ENCODE measurements around the gene GABBR1. TPM values are rescaled to one million over a fixed set of nuclear protein-coding genes. Genes with fewer than 3 reads are reported as not detected.

The GABBR1 gene
- total RNA-seq, 1 donor from 2014 or later = 71.7 TPM

DNA sequence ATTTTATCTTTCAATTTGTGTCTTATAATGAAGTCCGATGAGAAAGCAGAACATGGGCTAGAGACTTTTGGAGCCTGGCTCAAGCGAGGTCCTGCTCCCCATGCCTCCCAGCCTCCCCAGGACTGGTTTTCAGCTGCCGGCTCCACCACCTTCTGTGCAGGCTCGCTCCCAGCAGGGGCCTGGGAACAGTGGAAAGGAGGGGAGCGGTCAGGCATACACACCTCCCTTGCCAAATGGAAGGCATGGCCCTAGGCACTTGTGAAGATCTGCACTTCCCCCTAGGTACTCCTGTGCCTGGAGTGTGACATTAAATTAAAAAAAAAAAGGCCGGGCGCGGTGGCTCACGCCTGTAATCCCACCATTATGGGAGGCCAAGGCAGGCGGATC lies 19.2 kb upstream of the GABBR1 start:
- H3K27ac Mint-ChIP-seq = no peak overlapping the region
- no peaks in the 10 kb centered on the region for H3K9me3 Mint-ChIP-seq
- no peaks in the 10 kb centered on the region for H3K36me3 Mint-ChIP-seq
- H3K27me3 Mint-ChIP-seq = peaks cover 6% of the 10 kb centered on the region
- H3K4me1 Mint-ChIP-seq (ENCODE audit: unreplicated experiment) = peaks cover 14% of the 10 kb centered on the region
- TF ChIP-seq, protein P1, sequence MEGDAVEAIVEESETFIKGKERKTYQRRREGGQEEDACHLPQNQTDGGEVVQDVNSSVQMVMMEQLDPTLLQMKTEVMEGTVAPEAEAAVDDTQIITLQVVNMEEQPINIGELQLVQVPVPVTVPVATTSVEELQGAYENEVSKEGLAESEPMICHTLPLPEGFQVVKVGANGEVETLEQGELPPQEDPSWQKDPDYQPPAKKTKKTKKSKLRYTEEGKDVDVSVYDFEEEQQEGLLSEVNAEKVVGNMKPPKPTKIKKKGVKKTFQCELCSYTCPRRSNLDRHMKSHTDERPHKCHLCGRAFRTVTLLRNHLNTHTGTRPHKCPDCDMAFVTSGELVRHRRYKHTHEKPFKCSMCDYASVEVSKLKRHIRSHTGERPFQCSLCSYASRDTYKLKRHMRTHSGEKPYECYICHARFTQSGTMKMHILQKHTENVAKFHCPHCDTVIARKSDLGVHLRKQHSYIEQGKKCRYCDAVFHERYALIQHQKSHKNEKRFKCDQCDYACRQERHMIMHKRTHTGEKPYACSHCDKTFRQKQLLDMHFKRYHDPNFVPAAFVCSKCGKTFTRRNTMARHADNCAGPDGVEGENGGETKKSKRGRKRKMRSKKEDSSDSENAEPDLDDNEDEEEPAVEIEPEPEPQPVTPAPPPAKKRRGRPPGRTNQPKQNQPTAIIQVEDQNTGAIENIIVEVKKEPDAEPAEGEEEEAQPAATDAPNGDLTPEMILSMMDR (conservative IDR thresholded peaks at IDR 0.05) = no peak
- no peak for DNase-seq (ENCODE audit: extremely low spot score, unreplicated experiment)
- no peak overlapping the region for H3K4me3 Mint-ChIP-seq

DNA sequence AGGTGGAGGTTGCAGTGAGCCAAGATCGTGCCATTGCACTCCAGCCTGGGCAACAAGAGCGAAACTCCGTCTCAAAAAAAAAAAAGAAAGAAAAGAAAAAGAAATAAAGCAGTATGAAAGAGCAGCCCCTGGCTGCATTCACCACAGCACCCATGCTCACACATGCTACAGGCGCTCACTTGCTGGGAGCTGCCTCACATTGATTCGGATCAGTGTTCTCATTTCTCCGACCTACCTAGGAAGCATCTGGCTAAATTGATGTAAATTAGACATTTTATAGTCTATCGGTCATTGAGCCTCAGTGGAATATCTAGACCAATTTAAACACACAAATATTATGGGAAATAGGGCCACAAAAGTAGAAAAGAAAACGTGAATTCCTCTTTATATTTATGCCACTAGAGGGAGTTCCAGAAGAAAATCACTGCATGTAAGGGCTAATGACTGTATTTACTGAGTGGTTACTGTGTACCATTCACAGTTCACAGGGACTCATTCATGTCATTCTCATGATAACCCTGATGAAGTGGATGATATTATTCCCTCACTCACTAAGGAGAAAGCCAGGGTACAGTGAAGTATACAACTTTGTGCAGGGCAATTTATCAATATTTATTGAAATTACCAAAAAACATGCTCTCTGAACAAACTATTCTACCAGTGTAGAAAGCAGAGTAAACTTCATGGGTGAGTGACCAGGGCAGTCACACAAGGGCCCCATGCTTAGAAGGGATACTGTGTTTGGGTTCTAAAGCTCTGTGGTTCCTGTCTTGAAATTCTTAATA lies 18.6 kb upstream of the GABBR1 start:
- Mint-ChIP-seq H3K27me3 (peaks cover 6% of the 10 kb centered on the region), H3K4me1 (ENCODE audit: unreplicated experiment) (peaks cover 14% of the 10 kb centered on the region), H3K4me3 (no peak overlapping the region), H3K9me3 (no peaks in the 10 kb centered on the region), H3K27ac (no peak overlapping the region), H3K36me3 (no peaks in the 10 kb centered on the region)
- TF ChIP-seq, protein P1 (conservative IDR thresholded peaks at IDR 0.05) = peak; percentile 79
- no peak for DNase-seq (ENCODE audit: extremely low spot score, unreplicated experiment)

DNA sequence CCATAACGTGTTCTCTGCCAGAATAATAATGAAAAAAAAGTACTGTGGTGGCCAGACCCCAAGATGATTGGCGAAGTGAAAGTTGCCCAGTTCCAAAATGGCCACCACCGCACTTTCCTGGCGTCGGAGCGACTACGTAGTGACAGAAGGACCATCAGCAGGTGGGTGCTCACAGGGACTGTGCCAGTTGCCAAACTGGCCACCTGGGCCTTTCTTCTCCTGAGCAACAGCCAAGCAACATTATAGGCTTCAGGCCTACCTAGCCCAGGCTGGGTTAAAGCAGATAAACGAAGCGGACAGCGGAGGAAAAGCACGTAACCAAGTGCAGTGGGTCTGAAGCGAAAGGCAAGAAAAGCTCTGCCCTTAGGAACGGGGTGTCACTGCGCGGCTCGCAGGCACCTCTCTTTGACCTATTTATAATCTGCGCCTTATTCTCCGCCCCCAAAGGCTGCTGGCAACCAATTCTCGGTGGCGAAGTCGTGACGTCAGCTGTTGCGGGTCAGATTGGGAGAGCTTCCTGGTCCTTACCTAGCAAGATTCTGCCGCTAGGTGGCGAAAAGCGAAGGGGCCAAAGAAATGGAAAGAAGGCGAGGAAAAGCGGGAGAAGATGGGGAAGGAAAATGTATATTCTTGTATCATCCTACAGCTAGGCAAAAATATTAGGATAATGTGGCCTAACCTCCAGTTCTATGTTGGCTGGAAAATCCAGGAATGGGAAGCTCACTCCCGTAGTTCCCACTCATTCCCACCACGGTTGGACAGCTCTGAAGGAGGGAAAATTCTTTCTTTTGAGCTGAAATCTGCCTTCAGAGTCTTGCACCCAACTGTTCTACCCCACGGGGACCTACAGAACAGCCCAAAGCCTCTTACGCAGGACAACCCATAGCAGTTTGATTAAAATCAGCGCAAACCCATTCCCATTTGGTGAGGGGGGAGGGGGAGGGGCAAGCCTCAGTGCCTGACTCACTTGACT lies 17.0 kb upstream of the GABBR1 start:
- Mint-ChIP-seq H3K4me3 (peak overlapping the region; percentile 90), H3K36me3 (no peaks in the 10 kb centered on the region), H3K9me3 (no peaks in the 10 kb centered on the region), H3K27ac (peak overlapping the region; percentile 95), H3K4me1 (ENCODE audit: unreplicated experiment) (peaks cover 10% of the 10 kb centered on the region), H3K27me3 (no peaks in the 10 kb centered on the region)
- TF ChIP-seq, protein P1 (conservative IDR thresholded peaks at IDR 0.05) = peak; percentile 91
- DNase-seq (ENCODE audit: extremely low spot score, unreplicated experiment) = peak; percentile 96

DNA sequence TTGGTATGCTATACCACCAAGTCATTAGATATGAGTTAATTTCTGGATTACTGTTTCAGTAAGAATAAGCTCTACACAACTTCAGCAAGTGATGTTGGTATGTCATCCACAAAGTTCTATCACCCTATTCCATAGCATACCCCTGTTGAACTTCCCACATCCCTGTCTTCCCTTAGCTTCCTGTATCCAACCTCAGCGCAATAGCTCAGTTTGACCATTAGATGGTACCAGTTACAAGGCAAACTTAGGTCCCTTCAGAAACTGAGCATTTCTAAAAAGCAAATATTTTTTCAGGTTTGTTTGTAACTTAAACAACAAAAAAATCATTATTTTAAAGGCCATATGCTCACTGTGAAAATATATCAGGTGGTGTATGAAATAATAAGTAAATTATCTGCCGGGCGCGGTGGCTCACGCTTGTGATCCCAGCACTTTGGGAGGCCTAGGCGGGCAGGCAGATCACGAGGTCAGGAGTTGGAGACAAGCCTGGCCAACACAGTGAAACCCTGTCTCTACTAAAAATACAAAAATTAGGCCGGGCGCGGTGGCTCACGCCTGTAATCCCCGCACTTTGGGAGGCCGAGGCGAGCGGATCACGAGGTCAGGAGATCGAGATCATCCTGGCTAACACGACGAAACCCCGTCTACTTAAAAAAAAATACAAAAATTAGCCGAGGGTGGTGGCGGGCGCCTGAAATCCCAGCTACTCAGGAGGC lies 15.1 kb upstream of the GABBR1 start:
- Mint-ChIP-seq H3K4me1 (ENCODE audit: unreplicated experiment) (peaks cover 10% of the 10 kb centered on the region), H3K4me3 (no peak overlapping the region), H3K9me3 (no peaks in the 10 kb centered on the region), H3K27me3 (no peaks in the 10 kb centered on the region), H3K36me3 (no peaks in the 10 kb centered on the region), H3K27ac (no peak overlapping the region)
- TF ChIP-seq, protein P1 (conservative IDR thresholded peaks at IDR 0.05) = peak; percentile 73
- DNase-seq (ENCODE audit: extremely low spot score, unreplicated experiment) = no peak

DNA sequence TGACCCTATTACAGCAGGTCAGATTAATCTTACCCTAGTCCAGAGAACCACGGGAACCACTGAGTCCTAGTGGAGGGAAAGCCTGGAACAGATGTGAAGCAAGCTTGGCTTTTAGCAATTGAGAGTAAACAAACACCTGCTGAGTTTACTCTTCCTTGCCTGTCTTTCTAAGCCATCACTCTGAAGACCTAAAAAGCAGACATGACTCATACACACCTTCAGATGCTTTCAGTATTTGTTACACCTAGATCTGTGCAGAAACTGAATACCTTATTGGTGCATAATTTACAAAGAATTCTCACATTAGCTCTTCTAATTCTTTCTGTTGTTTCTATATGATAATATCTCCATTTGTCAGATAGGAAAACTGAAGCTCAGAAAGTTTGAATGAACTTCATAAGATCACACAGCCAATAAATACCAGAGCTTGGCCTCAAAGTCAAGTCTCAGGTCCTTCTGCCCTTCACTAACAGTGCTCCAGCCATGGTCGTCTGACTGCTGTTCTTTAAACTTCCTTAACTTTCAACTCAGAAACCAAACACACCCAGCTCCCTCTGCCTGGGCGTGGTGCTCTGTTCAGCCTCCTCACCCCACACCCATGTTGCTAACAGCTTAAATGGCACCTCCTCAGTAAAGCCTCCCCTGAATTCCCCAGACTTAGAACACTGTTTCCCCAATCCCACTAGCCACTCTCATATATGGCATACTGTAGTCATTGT lies 8.6 kb upstream of the GABBR1 start:
- H3K9me3 Mint-ChIP-seq = no peaks in the 10 kb centered on the region
- H3K4me1 Mint-ChIP-seq (ENCODE audit: unreplicated experiment) = no peaks in the 10 kb centered on the region
- H3K36me3 Mint-ChIP-seq = no peaks in the 10 kb centered on the region
- peak overlapping the region; percentile 16 for H3K4me3 Mint-ChIP-seq
- no peaks in the 10 kb centered on the region for H3K27me3 Mint-ChIP-seq
- peak overlapping the region; percentile 63 for H3K27ac Mint-ChIP-seq
- DNase-seq (ENCODE audit: extremely low spot score, unreplicated experiment) = no peak
- TF ChIP-seq, protein P1 (conservative IDR thresholded peaks at IDR 0.05) = no peak

All from type B pancreatic cell (in vitro differentiated cells).